ENCODE data around the gene TUBB.

GRCh38 chr6:30769088-30769852, 49.1 kb downstream of the TUBB start:
- no peak for TF ChIP-seq CTCF (IDR thresholded peaks at IDR 0.05 in 8 of 11, conservative IDR thresholded peaks at IDR 0.05 in 3 of 11)
- no peak for TF ChIP-seq POLR2A (IDR thresholded peaks at IDR 0.05)
